ENCODE results near the gene IL4I1. TPM values are rescaled to one million over a fixed set of nuclear protein-coding genes. Genes with fewer than 3 reads are reported as not detected.

The IL4I1 gene
- total and polyA plus RNA-seq, 4 donors = 0.08 to 0.75 (median 0.23) TPM

DNA sequence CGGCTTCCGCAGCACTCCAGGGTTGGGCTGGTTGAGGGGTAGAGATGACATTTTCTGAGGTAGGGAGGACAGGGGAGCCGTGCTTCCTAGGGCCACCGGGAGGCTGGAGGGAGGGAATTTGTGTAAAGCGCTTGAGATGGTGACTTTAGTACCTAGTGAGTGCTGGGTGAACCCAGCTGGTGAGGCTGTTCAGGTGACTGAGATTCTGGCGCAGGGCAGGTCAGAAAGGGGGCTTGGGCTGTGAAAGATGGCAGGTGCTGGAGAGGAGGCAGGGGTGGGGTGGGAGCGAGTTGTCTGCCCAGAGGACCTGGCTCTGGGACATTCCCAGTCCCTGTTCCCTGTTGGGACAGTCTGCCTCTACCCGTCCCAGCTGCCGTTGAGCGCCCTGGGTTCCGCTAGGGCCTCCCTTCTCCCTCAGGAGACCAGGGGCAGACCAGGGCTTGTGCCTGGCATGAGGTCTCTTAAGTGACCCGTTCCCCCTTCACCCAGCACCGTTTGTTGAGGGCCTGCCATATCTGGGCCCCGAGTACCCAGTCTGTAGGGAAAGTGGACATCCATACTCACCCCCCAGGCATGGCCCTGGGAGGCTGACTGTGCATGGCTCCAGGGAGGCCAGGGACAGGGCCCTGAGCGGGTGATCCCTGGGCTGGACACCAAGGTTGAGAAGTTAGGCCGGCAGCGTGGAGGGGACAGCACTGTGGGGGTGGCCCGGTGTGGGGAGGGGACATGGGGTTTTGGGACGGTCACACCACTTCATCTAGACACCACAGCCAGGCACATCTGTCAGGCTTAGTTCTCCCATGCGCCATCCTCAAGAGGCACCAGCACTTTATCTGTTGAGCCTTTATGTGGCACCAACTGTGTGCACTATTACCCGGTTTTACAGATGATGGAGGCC lies 40.8 kb downstream of the IL4I1 start:
- H3K36me3 ChIP-seq (ENCODE audit: control insufficient read depth in 4 of 4, insufficient read depth in 3 of 4, low read depth in 1 of 4, low read length in 3 of 4) = peaks cover 0 to 40% (median 6%) of the 10 kb centered on the region in 4 donors
- WGBS = 90% methylated on average over 21 of the region's 21 CpGs
- DNase-seq (ENCODE audit: low spot score) = no peak
- TF ChIP-seq JUND (IDR thresholded peaks at IDR 0.05) (no peak), RAD21 (IDR thresholded peaks at IDR 0.05) (no peak), NR2F2 (IDR thresholded peaks at IDR 0.05) (no peak), FOXA2 (IDR thresholded peaks at IDR 0.05) (no peak), FOXA1 (IDR thresholded peaks at IDR 0.05) (no peak), YY1 (IDR thresholded peaks at IDR 0.05) (no peak), ZBTB33 (IDR thresholded peaks at IDR 0.05) (no peak), HNF4G (IDR thresholded peaks at IDR 0.05) (no peak)
- no peaks in the 10 kb centered on the region for H3K9me3 ChIP-seq (ENCODE audit: control insufficient read depth in 4 of 4, low read length in 3 of 4)
- H3K4me3 ChIP-seq (ENCODE audit: low read depth in 1 of 3, low read length in 3 of 3) = no peak overlapping the region
- H3K27me3 ChIP-seq (ENCODE audit: control insufficient read depth in 4 of 4, insufficient read depth in 4 of 4, low read length in 3 of 4) = no peaks in the 10 kb centered on the region
- H3K4me1 ChIP-seq (ENCODE audit: control insufficient read depth in 4 of 4, insufficient read depth in 4 of 4, low read length in 3 of 4) = peaks cover 1 to 13% (median 11%) of the 10 kb centered on the region in 4 donors
- H3K9ac ChIP-seq (ENCODE audit: low read depth in 1 of 2, low read length in 2 of 2) = no peak overlapping the region
- no peak overlapping the region for H3K27ac ChIP-seq (ENCODE audit: low read depth in 1 of 2, low read length in 2 of 2)

DNA sequence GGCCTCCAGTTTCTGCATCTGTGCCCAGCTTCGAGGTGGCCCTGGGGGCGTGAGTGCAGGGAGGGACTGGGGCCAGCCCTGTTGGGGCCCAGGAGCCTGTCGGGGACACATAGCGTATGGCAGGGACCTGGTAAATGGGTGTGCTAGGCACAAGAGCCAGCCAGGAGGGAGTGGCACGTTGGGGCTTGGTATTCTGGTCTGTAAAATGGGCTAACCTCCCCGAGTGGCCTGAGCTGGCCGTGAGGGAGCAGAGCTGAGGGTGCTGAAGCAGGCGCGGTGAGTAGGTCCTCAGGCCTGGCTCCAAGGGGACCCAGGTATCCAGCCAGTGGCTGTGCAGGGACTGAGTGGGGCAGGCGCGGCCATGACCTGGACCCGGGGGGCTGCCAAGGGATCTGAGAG lies 41.4 kb downstream of the IL4I1 start:
- Histone ChIP-seq H3K9me3 (ENCODE audit: control insufficient read depth in 4 of 4, low read length in 3 of 4) (no peaks in the 10 kb centered on the region), H3K27me3 (ENCODE audit: control insufficient read depth in 4 of 4, insufficient read depth in 4 of 4, low read length in 3 of 4) (no peaks in the 10 kb centered on the region), H3K36me3 (ENCODE audit: control insufficient read depth in 4 of 4, insufficient read depth in 3 of 4, low read depth in 1 of 4, low read length in 3 of 4) (peaks cover 0 to 34% (median 4%) of the 10 kb centered on the region in 4 donors), H3K4me3 (ENCODE audit: low read depth in 1 of 3, low read length in 3 of 3) (no peak overlapping the region), H3K4me1 (ENCODE audit: control insufficient read depth in 4 of 4, insufficient read depth in 4 of 4, low read length in 3 of 4) (peaks cover 1 to 13% (median 11%) of the 10 kb centered on the region in 4 donors), H3K9ac (ENCODE audit: low read depth in 1 of 2, low read length in 2 of 2) (no peak overlapping the region), H3K27ac (ENCODE audit: low read depth in 1 of 2, low read length in 2 of 2) (no peak overlapping the region)
- 91% methylated on average over 12 of the region's 12 CpGs for WGBS
- DNase-seq (ENCODE audit: low spot score) = no peak
- no peak for TF ChIP-seq GABPA (IDR thresholded peaks at IDR 0.05 in 1 of 2, conservative IDR thresholded peaks at IDR 0.05 in 1 of 2)
- no peak for TF ChIP-seq JUND (IDR thresholded peaks at IDR 0.05)
- TF ChIP-seq RAD21 (IDR thresholded peaks at IDR 0.05) = no peak
- TF ChIP-seq SP1 (IDR thresholded peaks at IDR 0.05) = no peak
- no peak for TF ChIP-seq FOXA1 (IDR thresholded peaks at IDR 0.05)
- no peak for TF ChIP-seq CTCF (IDR thresholded peaks at IDR 0.05; ENCODE audit: low read depth, low read length, missing input control)
- no peak for TF ChIP-seq RXRA (IDR thresholded peaks at IDR 0.05)
- no peak for TF ChIP-seq NR2F2 (IDR thresholded peaks at IDR 0.05)
- no peak for TF ChIP-seq ZBTB33 (IDR thresholded peaks at IDR 0.05)
- TF ChIP-seq YY1 (IDR thresholded peaks at IDR 0.05) = no peak
- no peak for TF ChIP-seq ATF3 (IDR thresholded peaks at IDR 0.05)
- TF ChIP-seq MAX (IDR thresholded peaks at IDR 0.05) = no peak
- no peak for TF ChIP-seq HNF4G (IDR thresholded peaks at IDR 0.05)
- TF ChIP-seq HNF4A (conservative IDR thresholded peaks at IDR 0.05) = no peak
- no peak for TF ChIP-seq EGR1 (IDR thresholded peaks at IDR 0.05; ENCODE audit: low read depth in 2 of 2)
- no peak for TF ChIP-seq TAF1 (conservative IDR thresholded peaks at IDR 0.05)

All from liver (tissue), 9 donors.